T-helper 22 cell (primary cell): ENCODE results near the gene ACVRL1.

Experiments
- DNase-seq: peaks from one replicate; pipeline ENCODE4 v3.0.0-alpha.2; 2020; ENCODE audit warnings: low read depth

The ACVRL1 gene

GRCh38 chr12:51969643-51970042 is 62.3 kb downstream of the ACVRL1 start:
- no peak for DNase-seq

- DNase-seq, result peak; percentile 32
These were observed 63.8 kb downstream of the ACVRL1 start for GRCh38 chr12:51970904-51971646.

DNA sequence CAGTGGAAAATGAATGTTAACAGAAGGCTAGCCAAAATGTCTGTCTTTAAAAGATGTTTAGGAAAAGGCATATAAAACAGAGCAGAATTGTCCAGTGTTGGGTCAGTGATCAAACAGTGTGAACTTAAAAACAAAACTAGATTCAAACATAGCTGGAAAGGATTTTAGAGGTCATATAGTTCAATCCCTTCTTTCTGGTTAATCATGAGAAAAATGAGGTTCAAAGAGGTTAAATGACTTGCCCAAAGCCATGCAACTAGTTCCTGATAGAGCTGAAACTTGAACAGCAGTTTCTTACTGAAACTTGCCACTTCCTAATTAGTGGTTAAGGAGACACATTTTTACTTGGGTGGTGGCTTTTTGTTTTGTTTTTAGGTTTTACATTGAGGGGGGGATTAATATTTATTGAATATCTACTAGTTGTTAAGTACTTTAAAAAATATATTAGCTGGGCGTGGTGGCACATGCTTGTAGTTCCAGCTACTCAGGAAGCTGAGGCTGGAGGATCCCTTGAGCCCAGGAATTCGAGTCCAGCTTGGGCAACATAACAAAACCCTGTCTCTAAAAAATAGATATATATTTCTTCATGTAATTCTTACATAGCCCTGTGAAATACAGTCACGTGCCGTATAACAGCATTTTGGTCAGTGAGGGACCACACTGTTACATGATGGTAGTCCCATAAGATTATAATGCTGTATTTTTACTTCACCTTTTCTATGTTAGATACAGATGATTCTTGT is 64.5 kb downstream of the ACVRL1 start:
- DNase-seq, result no peak

DNA sequence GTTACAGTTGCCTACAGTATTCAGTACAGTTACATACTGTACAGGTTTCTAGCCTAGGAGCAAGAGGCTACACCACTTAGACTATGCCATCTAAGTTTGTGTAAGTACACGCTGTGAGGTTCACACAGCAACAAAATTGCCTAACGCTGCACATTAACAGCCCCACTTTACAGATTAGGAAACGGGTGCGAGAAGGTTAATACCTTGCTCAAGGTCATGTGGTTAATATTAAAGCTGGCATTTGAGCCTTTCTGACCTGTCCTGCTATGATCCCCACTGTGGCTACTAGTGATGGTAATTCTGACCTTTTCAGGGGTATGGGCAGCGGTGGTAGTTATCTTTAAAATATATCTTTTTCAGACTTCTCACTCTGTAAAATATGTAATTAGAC is 65.1 kb downstream of the ACVRL1 start:
- DNase-seq, result no peak

DNA sequence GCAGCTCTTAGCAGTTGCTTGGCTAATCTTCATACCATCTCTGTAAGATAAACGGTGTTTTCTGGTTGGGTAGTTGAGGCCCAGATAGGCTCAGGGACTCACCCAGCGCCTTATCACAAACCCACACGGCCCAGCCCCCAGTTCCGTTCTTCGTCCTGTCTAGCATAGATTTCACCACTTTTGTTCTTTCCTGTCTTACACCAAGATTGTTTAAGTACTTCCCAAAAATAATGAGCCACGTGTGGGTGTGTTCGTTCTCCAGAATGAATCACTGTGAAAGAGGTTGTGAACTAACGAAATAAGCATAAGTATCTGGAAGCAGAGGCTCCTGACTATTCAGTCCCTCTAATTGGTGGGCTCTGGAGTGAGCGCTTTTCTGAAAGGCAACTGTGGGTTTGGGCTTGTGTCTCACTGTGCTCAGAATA is 65.6 kb downstream of the ACVRL1 start:
- peak; percentile 53 for DNase-seq
